Vagina (tissue), 2 donors: ENCODE data around the gene ACSM2B.
"Not testable (repeated sequence)": the region's sequence is repeated elsewhere in the genome, so short reads cannot be mapped to it uniquely, and the experiment has no call there.

Experiments
- CTCF ChIP-seq, 3 experiments: fragments of 450-650 bp in 2 of 3; fragments of 200-600 bp in 1 of 3; sonication (generic) in 1 of 3; IDR thresholded peaks; one replicate each; pipeline ENCODE4 v1.5.1; 2017 to 2019; ENCODE audit warnings: antibody characterized with exemption in 3 of 3, mild to moderate bottlenecking in 2 of 3, moderate library complexity in 2 of 3
- POLR2A ChIP-seq, 2 donors: fragments of 450-650 bp; IDR thresholded peaks; one replicate each; pipeline ENCODE4 v1.6.1; 2017; ENCODE audit warnings: antibody characterized with exemption in 2 of 2, mild to moderate bottlenecking in 2 of 2, moderate library complexity in 2 of 2
- POLR2AphosphoS5 ChIP-seq, 2 donors: sonication (generic); formaldehyde crosslinking; IDR thresholded peaks; one replicate each; pipeline ENCODE4 v1.9.0; 2017; ENCODE audit warnings: antibody characterized with exemption in 2 of 2, mild to moderate bottlenecking in 2 of 2, low read depth in 1 of 2; ENCODE audit not compliant: insufficient read depth in 1 of 2

DNA sequence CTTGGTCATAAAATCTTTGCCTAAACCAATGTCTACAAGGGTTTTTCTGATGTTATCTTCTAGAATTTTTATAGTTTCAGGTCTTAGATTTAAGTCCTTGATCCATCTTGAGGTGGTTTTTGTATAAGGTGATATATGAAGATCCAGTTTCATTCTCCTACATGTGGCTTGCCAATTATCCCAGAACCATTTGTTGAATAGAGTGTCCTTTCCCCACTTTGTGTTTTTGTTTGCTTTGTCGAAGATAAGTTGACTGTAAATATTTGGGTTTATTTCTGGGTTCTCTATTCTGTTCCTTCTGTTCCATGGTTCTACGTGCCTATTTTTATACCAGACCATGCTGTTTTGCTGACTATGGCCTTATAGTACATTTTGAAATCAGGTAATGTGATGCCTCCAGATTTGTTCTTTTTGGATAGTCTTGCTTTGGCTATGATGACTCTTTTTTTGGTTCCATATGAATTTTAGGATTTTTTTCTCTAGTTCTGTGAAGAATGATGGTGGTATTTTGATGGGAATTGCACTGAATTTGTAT is 7.0 kb downstream of the ACSM2B start:
- not testable (repeated sequence) for TF ChIP-seq POLR2A (IDR thresholded peaks at IDR 0.05); CTCF (IDR thresholded peaks at IDR 0.05); POLR2AphosphoS5 (IDR thresholded peaks at IDR 0.05; ENCODE audit: insufficient read depth in 1 of 2, low read depth in 1 of 2)
